GM18511 (cell line): Measurements from ENCODE around the gene PHLDB1.

ENCODE experiments used
- ATAC-seq: cut with Tn5 transposase; IDR thresholded peaks from one replicate; pipeline ENCODE4 v1.9.1; 2021; ENCODE audit warnings: mild to moderate bottlenecking, moderate library complexity; ENCODE audit not compliant: unreplicated experiment

PHLDB1 gene

DNA sequence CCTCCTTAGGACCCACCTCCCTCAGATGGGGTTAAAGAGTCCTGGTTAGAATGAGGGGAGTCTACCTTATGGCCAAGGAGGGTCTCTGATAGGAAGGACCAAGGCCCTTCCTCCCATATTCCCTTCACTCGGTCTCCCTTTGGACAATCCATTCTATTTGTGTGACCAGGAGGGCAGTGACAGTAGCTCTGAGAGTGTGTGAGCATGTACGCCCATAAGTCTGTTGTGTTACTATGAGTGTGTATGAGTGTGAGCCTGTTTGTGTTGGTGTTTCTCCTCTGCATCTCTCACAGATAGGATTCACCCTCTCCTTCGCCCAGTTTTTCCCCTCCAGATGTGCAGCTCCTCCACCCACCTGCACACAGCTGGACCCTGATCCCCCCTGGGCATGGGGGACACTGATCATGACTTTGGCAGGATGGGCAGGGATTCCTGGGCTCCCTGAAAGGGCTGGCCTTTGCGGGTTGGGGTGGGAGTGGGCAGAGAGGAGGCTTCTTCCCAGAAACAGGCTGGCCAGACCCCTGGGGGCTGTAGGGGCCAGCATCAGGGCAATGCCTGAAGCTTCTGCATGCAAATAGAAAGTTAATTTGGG lies 14.5 kb downstream of the PHLDB1 start:
- ATAC-seq = no peak

DNA sequence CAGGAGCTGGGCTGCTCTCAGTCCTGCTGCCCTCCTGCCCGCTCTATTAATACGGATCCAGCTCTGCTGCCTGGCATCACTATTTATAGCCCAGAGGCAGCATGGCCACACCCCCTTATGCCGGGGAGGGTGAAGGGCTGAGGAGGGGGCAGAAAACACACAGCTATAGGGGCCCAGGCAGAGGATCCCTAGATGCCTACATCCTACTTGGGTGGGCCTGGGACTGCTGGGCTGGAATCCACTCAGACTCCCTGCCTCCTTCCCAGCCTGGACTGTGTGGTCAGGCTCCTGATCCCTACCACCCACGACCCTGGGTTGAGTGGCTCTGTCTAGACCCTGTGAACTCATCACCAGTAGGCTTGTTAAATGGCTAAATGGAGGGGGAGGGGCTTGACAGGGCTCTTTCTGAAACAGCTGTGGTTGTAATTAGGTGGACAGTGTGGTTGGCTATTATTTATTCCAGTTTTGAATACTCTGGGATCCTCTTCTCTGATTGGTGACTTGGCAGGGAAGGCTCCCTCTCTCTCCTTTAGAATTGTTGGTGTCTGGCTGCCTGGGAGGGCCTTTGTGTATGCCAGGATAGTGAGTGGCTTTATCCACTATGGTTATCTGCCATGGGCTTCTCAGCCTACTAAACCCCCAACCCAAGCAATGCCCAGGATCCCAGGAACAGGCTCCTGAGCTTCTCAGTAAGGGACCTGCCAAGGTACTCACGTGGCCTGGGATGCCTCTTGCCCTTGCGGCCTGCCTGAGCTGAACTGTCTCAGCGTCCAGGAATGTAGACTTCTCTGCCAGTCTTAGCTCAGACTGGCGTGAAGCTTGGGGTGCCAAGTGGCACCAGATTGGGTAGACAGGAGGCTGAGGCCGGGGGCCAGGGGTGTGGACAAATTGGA lies 15.2 kb downstream of the PHLDB1 start:
- no peak for ATAC-seq

DNA sequence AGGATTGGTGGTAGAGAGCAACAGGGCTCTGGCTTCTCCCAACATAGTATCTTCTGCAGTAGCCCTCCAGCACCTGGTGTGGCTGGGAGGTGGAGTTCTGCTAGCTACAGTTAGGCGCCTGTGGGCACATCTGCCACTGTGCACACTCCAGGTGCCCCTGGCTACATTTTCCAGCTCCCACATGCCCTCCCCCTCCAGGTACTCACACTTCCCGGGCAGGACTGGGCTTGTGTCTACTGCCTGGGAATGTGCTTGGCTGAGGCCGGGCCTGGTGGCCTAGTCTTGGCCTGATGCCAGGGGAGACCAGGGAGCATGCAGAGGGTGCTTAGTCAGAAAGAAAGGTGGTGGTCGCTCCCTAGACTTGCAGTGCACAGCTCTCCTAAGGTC lies 15.8 kb downstream of the PHLDB1 start:
- ATAC-seq = no peak

DNA sequence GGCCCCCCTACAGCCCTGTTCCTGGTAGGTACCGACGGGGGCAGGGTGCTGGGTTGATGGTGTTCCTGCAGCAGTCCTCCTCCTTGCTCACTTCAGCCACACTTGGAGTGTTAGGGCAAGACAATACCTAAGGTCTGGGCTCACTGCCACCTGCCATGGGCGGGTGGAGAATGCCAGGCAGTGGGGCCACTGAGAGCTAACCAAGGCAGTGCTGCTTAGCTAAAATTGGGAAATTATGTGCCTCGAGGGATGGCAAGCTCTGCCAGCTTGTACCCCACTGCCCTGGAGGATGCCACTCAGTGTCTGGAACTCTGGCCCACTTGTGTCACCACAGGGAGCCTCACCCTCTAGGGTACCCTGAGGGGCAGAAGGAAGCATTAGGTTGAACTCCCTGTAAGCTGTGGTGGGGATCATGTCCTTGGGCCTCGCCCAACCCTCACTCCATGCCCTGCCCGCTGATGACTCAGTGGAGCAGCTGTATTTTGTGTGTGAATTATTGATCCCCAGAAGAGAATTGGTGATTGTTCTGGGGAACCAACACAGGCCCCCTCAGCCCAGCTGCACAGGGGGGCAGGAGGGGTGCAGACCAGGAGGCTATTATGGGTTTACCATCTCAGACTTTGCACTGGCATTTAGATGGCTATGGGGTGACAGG lies 17.7 kb downstream of the PHLDB1 start:
- no peak for ATAC-seq

DNA sequence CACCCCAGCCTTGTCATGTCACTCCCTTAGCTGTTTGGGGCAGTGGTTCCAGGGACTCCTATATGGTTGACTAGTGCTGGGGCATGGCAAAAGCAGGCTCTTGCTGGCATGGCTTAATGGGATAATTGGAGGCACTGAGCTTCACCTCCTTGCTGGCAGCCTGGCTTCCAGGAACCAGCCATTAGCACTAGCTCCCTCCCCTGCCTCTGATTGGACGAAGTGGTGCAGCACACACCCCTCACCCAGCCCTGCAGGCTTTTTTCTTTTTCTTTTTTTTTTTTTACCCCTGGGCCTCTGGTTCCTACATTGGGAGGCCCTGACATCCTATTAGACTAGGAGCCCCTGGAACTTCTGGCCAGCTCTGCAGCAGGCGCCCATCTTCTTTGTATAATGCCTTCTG lies 18.6 kb downstream of the PHLDB1 start:
- no peak for ATAC-seq

DNA sequence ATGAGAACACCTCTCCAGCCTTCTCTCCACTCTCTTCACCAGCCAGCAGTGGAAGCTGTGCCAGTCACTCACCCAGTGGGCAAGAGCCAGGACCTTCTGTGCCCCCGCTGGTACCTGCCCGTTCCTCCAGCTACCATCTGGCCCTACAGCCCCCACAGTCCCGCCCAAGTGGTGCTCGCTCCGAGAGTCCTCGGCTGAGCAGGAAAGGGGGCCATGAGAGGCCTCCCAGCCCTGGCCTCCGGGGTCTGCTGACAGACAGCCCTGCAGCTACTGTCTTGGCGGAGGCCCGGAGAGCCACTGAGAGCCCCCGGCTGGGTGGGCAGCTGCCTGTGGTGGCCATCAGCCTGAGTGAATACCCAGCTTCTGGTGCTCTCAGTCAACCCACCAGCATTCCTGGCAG lies 20.2 kb downstream of the PHLDB1 start:
- no peak for ATAC-seq

DNA sequence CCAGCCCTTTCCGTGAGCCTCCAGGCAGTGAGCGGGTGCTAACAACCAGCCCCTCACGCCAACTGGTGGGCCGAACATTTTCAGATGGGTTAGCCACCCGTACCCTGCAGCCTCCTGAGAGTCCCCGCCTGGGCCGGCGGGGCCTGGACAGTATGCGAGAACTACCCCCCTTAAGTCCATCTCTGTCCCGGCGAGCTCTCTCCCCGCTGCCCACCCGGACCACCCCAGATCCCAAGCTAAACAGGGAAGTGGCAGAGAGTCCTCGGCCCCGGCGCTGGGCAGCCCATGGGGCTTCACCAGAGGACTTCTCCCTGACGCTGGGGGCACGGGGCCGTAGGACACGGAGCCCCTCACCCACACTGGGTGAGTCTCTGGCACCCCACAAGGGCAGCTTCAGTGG lies 20.6 kb downstream of the PHLDB1 start:
- no peak for ATAC-seq

DNA sequence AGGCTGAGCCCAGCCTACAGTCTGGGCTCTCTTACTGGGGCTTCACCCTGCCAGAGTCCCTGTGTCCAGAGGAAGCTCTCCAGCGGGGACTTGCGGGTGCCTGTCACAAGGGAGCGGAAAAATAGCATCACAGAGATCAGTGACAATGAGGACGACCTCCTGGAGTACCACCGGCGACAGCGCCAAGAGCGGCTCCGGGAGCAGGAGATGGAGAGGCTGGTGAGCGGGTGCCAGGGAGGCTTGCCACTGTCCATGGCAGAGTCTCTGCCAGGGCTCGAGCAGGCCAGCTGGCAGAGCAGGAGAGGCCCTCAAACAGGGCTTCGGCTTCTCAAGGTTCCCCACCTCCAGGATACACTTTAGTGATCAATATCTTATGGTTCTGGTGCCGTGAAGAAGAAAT lies 21.0 kb downstream of the PHLDB1 start:
- no peak for ATAC-seq

DNA sequence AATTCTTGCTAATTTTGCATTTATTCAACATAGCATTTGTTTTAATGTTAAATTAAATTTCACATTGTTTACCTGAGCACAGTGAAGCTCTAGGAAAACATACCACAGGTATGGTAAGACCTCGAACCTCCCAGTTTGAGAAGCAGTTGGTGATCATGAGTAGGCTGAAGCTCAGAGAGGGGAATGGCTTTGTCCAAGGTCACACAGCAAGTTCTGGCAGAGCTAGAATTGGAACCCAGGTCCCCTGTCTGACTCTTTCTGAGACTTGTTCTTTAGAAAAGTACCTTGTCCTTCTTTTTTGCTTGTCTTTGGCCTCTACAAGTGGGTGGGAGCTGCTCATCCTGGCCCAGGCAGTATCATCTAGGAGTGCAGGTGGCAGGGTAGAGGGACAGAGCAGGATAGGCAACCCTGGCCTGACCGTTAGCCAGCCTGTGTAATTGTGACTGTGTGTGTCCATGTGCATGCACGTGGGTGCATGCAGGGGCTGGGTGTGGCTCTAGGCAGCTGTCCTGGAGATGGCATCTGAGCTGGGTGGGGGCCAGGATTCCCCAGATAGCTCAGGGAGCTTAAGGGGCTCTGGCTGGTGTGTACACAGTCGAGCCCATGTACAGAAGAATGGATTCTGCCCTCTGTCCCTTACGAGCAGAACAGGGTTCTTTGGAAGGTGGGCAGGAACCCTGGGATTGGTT lies 21.6 kb downstream of the PHLDB1 start:
- ATAC-seq = no peak

DNA sequence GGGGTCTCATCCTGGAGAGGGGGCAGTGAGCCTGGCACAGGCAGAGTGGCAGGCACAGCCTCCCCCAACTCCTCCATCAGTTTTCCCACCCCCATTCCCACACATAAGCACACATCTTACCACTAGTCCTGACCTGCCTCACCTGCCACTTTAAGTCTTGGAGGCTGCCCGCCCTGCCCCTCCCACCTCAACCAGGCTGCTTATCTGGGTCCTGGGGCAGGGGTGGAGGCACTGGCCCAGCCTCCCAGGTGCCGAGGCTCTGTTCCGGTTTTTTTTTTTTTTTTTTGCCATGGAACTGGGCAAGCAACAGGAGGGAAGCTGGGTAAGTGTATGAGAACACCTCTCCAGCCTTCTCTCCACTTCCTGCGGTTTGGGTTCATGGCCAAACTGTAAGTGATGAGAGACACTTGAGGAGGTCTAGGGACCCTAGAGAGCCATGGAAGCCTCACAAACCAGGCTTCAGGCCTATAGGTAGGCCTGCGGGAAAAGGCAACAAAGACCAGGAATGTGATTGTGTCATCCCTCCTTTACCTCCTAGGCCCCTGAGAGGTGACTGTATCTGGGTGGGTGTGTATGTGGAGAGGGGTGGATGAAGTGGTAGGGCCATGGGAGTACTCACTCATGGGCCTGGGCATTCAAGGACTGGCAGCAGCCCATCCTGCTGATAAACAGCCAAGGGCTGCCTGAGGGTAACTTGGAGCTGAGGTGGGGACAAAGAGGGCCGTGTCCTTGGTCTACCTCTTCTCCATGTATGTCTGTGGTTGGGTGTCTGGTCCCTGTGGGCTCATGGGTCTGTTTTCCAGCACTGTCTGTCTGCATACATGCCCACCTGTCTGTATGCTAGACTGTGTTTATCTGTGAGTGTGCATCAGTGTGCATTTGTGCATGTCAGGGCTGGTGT lies 22.6 kb downstream of the PHLDB1 start:
- ATAC-seq = no peak

DNA sequence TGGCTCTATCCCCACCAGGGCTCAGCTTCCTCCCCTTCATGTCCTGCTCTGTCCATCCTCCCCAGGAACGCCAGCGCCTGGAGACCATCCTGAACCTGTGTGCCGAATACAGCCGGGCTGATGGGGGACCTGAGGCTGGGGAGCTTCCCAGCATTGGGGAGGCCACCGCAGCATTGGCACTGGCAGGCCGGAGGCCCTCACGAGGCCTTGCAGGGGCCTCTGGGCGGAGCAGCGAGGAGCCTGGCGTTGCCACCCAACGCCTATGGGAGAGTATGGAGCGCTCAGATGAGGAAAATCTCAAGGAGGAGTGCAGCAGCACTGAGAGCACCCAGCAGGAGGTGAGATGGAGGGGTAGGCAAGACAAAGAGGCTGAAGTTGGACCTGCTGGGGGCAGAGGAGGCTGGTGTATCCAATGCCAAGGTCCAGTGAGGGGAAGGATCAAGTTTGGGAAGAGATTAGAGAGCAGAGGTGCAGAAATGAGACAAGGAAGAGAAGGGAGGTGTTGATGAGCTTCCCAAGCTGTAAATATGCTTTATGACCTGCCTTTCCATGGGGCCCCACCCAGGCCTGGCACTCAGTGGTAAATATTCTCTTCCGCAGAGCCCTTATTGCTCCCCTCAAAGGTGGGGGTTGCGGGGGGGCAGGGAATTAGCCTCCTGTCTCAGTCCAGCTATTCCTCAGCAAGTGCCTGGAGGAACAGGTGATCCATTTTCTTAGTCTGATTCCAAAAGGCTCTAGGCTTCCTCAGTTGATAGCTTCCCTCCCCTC lies 23.9 kb downstream of the PHLDB1 start:
- ATAC-seq = no peak

DNA sequence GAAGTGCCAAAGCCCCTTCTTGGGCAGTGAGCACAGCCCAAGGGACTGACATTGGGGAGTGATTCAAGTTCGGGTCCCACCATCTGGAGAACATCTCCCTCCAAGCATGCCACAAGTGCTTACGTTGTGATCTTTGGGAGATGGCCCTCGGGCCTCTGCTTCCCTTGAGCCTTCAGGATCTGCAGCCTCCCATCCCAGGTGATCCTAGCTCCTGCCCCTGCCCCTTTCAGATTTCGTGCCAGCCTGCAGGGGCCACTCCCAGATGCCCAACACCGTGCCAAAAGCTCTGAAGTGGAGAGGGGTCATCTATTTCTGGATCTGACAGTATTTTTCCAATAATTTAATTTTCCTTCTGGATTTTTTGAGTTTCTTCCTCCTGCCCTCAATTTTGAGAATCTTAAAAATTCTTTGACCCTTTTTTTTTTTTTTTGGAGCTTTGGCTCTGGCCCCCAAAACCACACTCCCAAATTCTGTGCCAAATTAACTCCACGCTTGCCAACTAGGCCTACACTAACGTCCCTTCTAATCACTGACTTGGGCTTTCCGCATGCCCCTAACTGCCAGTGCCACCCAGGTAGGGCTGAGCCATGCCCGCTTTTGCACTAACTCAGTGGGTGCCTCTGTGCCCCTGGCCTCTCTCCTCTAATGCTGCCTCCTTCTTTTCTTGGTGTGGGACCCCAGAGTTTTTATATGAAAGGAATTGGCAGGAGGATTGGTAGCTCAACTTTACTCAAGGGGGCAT lies 25.3 kb downstream of the PHLDB1 start:
- no peak for ATAC-seq

DNA sequence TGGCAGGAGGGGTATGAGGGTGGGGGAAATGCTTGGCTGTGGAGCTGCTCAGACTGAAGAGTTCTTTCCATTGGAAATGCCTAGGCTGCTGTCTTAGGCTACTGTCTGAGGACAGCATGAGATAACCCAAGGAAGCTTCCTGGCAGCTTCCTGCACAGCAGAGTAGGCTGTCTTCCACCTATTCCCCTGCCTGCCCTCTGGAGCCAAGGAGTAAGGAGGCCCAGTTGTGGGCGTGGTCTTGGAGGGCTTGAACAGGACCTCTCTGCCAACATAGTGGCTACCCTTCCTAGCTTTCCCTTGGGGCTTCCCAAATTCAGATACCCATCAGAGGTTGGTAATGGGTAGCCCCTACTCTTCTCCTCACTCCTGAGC lies 25.9 kb downstream of the PHLDB1 start:
- ATAC-seq = no peak

DNA sequence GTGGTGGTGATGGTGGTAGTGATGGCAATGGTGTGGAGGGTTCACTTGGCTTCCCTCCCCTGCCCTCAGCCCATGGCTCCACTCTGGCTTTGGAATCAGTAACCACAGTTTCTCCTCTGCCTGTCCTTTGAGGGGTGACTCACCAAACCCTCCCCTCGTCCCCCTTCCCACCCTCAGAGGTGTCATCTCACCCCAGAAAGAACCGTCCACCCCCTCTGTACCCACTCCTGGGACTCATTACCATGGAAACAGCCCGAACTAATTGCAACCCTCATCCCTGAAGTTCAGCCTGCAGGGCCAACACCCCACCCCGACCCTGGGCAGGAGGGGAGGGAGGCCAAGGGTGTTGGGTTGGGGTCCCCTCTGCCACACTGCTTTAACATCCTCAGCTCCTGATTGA lies 26.6 kb downstream of the PHLDB1 start:
- ATAC-seq = no peak

DNA sequence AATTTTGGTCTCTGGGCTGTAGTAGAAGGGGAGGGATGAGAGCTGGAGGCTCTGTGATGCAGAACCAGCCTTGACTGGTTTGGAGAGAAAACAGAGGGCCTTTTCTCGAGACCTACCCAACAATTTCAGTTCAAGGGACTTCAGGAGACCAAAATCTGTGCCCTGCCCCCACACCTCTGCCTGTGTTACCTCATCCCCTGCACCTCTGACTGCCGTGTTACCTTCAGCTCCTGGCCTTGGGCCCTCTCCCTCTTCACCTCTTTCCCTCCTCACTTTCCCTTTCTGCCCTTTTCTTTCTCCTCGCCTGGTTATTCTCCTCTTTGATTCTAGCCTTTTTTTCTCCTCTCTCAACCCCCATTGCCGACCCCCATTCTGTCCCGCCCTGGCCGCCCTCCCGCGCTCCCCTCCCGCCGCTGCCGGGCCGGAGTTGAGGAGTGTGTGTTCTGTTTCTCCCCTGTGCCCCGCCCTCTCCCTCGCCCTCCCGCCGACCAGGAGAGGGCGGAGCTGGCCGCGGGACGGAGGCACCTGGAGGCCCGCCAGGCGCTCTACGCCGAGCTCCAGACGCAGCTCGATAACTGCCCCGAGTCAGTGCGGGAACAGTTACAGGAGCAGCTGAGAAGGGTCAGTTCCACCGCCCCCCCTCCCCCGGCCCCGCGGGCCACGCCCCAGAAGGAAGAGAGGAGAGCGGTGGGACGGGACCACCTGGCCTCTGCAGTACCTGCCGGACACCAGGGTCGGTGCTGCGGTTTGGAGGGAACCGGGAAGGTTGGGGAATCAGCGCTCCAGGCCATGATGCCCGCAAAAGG lies 27.2 kb downstream of the PHLDB1 start:
- ATAC-seq = no peak

DNA sequence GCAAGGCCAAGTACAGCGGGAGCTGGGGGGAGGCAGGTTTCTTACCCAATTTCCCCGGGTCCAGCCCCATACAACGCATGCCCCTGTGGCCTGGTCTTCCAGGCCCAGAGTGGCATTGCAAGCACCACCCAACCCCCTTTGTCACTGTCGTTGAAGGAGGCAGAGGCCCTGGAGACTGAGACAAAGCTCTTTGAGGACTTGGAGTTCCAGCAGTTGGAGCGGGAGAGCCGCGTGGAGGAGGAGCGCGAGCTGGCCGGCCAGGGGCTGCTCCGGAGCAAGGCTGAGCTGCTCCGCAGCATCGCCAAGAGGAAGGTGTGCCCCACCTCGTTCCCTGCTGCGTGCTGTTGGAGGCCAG lies 27.8 kb downstream of the PHLDB1 start:
- no peak for ATAC-seq

DNA sequence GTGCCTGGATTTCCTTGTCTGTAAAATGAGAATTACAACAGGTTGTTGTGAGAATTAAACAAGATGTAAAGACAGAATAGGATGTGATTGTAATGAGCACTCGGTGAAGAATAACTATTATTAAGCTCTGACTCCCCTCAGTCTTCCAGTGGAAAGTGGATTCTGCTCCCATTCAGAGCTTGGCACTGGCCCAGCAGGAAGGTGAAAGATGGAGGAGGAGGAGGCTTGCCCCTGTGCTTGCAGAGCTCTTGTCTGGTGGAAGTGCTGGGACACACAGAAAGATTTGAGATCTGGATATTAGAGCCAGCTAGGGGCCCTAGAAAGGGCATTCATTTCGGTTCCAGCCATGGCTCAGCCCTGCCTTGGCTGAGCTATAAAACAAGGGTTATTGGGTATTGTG lies 28.2 kb downstream of the PHLDB1 start:
- ATAC-seq = no peak

DNA sequence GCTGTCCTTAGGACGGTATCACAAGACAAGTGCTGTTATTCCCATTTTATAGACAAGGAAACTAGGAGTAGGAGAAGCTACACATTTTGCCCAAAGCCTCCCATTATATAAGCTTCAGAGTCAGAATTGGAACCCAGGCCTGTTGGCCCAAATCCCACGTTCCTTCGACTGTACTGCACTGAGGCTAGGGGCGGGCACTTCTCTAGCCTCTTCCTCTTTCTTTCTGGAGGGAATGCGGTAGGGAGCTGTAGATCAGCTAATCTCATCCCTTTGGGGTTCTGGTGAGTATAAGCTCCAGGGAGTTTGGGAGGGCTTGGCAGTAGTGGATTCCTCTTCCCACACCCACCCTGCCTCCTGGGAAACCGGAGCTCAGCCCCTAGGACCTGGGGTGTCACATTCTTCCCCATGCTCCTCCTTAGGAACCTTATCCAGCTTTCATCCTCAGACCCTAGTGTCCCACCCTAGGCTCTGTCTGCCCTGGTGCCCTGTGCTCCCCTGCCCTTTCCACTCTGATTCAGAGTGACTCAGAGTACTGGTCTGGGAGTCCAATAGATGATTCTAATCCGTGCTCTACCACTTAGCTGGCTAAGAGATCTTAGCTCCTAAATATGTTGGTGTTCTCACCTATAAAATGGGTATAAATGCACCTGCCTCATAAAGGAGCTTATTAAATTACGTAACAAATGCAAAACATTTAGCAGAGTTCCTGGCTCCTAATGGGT lies 29.3 kb downstream of the PHLDB1 start:
- no peak for ATAC-seq
